HCT116 (cell line): ENCODE data around the gene IL1F10. TPM values are rescaled to one million over a fixed set of nuclear protein-coding genes. Genes with fewer than 3 reads are reported as not detected.

Experiments used
- ATAC-seq: fragments of 200-7000 bp; cut with Tn5 transposase; 2 replicates; pipeline ENCODE4 v1.9.1; 2020; ENCODE audit warnings: mild to moderate bottlenecking, moderate library complexity
- BruUV-seq: library from RNA; stranded (reverse); fragments of 400-500 nt; replicated peaks from 2 replicates; lab custom pipeline; 2021; lab: Mats Ljungman, UMichigan
- CTCF ChIA-PET: fragments of 300-600 bp; sonication (Branson Sonifier 250); formaldehyde crosslinking; loops from one replicate; lab custom pipeline; 2021; ENCODE audit warnings: antibody characterized with exemption; lab: Charles Lee
- POLR2A ChIA-PET: fragments of 300-600, 350-600 bp; sonication (Branson Sonifier 250); formaldehyde crosslinking; loops from one replicate; lab custom pipeline; 2021; ENCODE audit warnings: antibody characterized with exemption; lab: Charles Lee
- RAD21 ChIA-PET, 2 experiments: fragments of 300-600 bp; sonication (Branson Sonifier 250); formaldehyde crosslinking; loops; one replicate each; lab custom pipeline; 2023; ENCODE audit warnings: low total read pairs in 2 of 2; ENCODE audit not compliant: uncharacterized antibody in 2 of 2, unreplicated experiment in 2 of 2, low non-redundant PET in 1 of 2; lab: Charles Lee
- DNase-seq: peaks from one replicate; pipeline ENCODE4 v3.0.0-alpha.2; 2010; ENCODE audit warnings: low read depth, low spot score
- H2AFZ ChIP-seq: fragments of 200-600 bp; shearing (Covaris generic), sonication (generic); 2 replicates; pipeline ENCODE4 v1.6.1; 2017; ENCODE audit warnings: low read depth, mixed run types, mixed read lengths, antibody characterized with exemption, low read length; ENCODE audit not compliant: poor library complexity, severe bottlenecking
- H3K27ac ChIP-seq: 2 replicates; pipeline ENCODE4 v1.5.1; 2012; ENCODE audit warnings: low read depth, low read length
- H3K27me3 ChIP-seq: fragments of 200-600 bp; sonication (generic); 2 replicates; pipeline ENCODE4 v1.6.1; 2016; ENCODE audit warnings: mixed run types, low read length, mixed read lengths; ENCODE audit not compliant: insufficient read depth
- H3K36me3 ChIP-seq, 2 experiments: fragments of 200-500 bp in 1 of 2; fragments of 200-600 bp in 1 of 2; sonication (Bioruptor generic) in 1 of 2; sonication (generic) in 1 of 2; 2 replicates each; pipeline versions ENCODE4 v1.5.1 to v1.6.1; 2014 to 2016; ENCODE audit warnings: low read length in 2 of 2, inconsistent platforms in 1 of 2, mixed read lengths in 1 of 2, mixed run types in 1 of 2; ENCODE audit not compliant: insufficient read depth in 2 of 2, control insufficient read depth in 1 of 2
- H3K4me1 ChIP-seq, 2 experiments: fragments of 200-600 bp in 1 of 2; sonication (generic) in 1 of 2; 2 replicates each; pipeline versions ENCODE4 v1.5.1 to v1.6.1; 2012 to 2017; ENCODE audit warnings: low read length in 2 of 2, inconsistent platforms in 1 of 2, mild to moderate bottlenecking in 1 of 2, mixed read lengths in 1 of 2, mixed run types in 1 of 2, moderate library complexity in 1 of 2; ENCODE audit not compliant: insufficient read depth in 2 of 2, control insufficient read depth in 1 of 2
- H3K4me2 ChIP-seq: fragments of 200-600 bp; sonication (generic); 2 replicates; pipeline ENCODE4 v1.6.1; 2017; ENCODE audit warnings: mixed run types, low read length, mixed read lengths
- H3K4me3 ChIP-seq, 2 experiments: fragments of 200-600 bp in 1 of 2; sonication (generic) in 1 of 2; replicated peaks in 1 of 2; 2 replicates each; pipeline ENCODE4 v1.5.1; 2011 to 2016; ENCODE audit warnings: low read length in 2 of 2, control low read depth in 1 of 2, low read depth in 1 of 2, mild to moderate bottlenecking in 1 of 2, mixed read lengths in 1 of 2, mixed run types in 1 of 2
- H3K79me2 ChIP-seq: fragments of 200-600 bp; sonication (generic); 2 replicates; pipeline ENCODE4 v1.6.1; 2017; ENCODE audit warnings: mild to moderate bottlenecking, mixed run types, low read length, moderate library complexity, mixed read lengths; ENCODE audit not compliant: insufficient read depth
- H3K9ac ChIP-seq: fragments of 200-600 bp; sonication (generic); 2 replicates; pipeline ENCODE4 v1.6.1; 2016; ENCODE audit warnings: low read length, mixed read lengths
- H3K9me2 ChIP-seq: fragments of 200-600 bp; sonication (generic), shearing (Covaris generic); 2 replicates; pipeline ENCODE4 v1.6.1; 2017; ENCODE audit warnings: mixed run types, mild to moderate bottlenecking, moderate library complexity; ENCODE audit not compliant: insufficient read depth
- H3K9me3 ChIP-seq, 2 experiments: fragments of 200-500 bp in 1 of 2; fragments of 200-600 bp in 1 of 2; sonication (Bioruptor generic) in 1 of 2; sonication (generic) in 1 of 2; 2 replicates each; pipeline ENCODE4 v1.6.1; 2014 to 2017; ENCODE audit warnings: low read length in 2 of 2, mixed read lengths in 2 of 2, inconsistent platforms in 1 of 2, low read depth in 1 of 2, mild to moderate bottlenecking in 1 of 2, mixed run types in 1 of 2, moderate library complexity in 1 of 2; ENCODE audit not compliant: control insufficient read depth in 1 of 2, insufficient read depth in 1 of 2
- H4K20me1 ChIP-seq: fragments of 200-600 bp; sonication (generic), shearing (Covaris generic); 2 replicates; pipeline ENCODE4 v1.6.1; 2017; ENCODE audit warnings: mixed run types, mild to moderate bottlenecking, moderate library complexity; ENCODE audit not compliant: insufficient read depth
- ATF3 ChIP-seq: IDR thresholded peaks from 2 replicates; pipeline ENCODE4 v1.6.1; 2012
- CEBPB ChIP-seq: IDR thresholded peaks from 2 replicates; pipeline ENCODE4 v1.6.1; 2012; ENCODE audit warnings: low read depth
- ELF1 ChIP-seq: IDR thresholded peaks from 2 replicates; pipeline ENCODE4 v1.6.1; 2012; ENCODE audit warnings: low read depth, borderline replicate concordance
- POLR2A ChIP-seq: IDR thresholded peaks from 2 replicates; pipeline ENCODE4 v1.7.0; 2011; ENCODE audit warnings: borderline replicate concordance; ENCODE audit not compliant: insufficient read depth, insufficient read length; ENCODE audit errors: extremely low read depth
- REST ChIP-seq: IDR thresholded peaks from 2 replicates; pipeline ENCODE4 v1.6.1; 2012; ENCODE audit warnings: low read depth
- SIN3A ChIP-seq: IDR thresholded peaks from 2 replicates; pipeline ENCODE4 v1.6.1; 2012; ENCODE audit warnings: low read depth
- TCF7L2 ChIP-seq: IDR thresholded peaks from 2 replicates; pipeline ENCODE4 v1.7.0; 2011; ENCODE audit warnings: borderline replicate concordance, inconsistent platforms; ENCODE audit not compliant: insufficient read depth, insufficient read length; ENCODE audit errors: extremely low read depth
- YY1 ChIP-seq: IDR thresholded peaks from 2 replicates; pipeline ENCODE4 v1.6.1; 2011; ENCODE audit warnings: low read length, low read depth, moderate library complexity, mild to moderate bottlenecking; ENCODE audit not compliant: insufficient replicate concordance; ENCODE audit errors: extremely low read depth
- intact Hi-C: fragments of 100-400 bp; cut with micrococcal nuclease; formaldehyde crosslinking; loops from 2 replicates; pipeline ENCODE4 v1.10.0; 2022
- total RNA-seq: library from RNA; stranded (reverse); gene quantifications from one replicate; pipeline ENCODE4 v1.2.1, GENCODE V29; 2021; ENCODE audit not compliant: unreplicated experiment

The IL1F10 gene
- total RNA-seq, 1 experiment from 2014 or later, result not detected

GRCh38 chr2:113060396-113060795 is 7.4 kb upstream of the IL1F10 start (continued):
- TF ChIP-seq REST, result no peak

- no peaks in the 10 kb centered on the region for H3K9me3 ChIP-seq
- H3K79me2 ChIP-seq, result no peaks in the 10 kb centered on the region
- H3K4me1 ChIP-seq, result peaks cover 0 to 4% of the 10 kb centered on the region in 2 experiments; a peak in 1 of 4 replicates
- H3K9me2 ChIP-seq, result no peaks in the 10 kb centered on the region
- no peak overlapping the region for H3K27ac ChIP-seq
- no peaks in the 10 kb centered on the region for H3K36me3 ChIP-seq
- H3K27me3 ChIP-seq, result no peaks in the 10 kb centered on the region
- ATAC-seq, result no peak
- intact Hi-C loops, result no loop called here
- no peak overlapping the region for H2AFZ ChIP-seq
- CTCF ChIA-PET, result no interaction called here
- BruUV-seq, result no TSS peak
- H3K9ac ChIP-seq, result no peak overlapping the region
- RAD21 ChIA-PET, result no interaction called here
- H3K4me3 ChIP-seq, result no peak overlapping the region
- TF ChIP-seq SIN3A (no peak), ATF3 (no peak), ELF1 (no peak), REST (no peak), CEBPB (no peak), TCF7L2 (no peak), YY1 (no peak), POLR2A (no peak)
- POLR2A ChIA-PET, result no interaction called here
- no peak for DNase-seq
- no peaks in the 10 kb centered on the region for H4K20me1 ChIP-seq
- H3K4me2 ChIP-seq, result no peak overlapping the region
Observed at GRCh38 chr2:113060796-113061195, 7.0 kb upstream of the IL1F10 start.
